ENCODE results near the gene GJC2. TPM values are rescaled to one million over a fixed set of nuclear protein-coding genes. Genes with fewer than 3 reads are reported as not detected.

The GJC2 gene
- total and polyA plus RNA-seq, 10 of the 15 experiments (the other 5 are each of a cell fraction or from before 2014, with no cell fraction given): 0.04 to 0.44 (median 0.07) TPM; not detected in 4

- Histone ChIP-seq H3K9me3 (replicated peaks; ENCODE audit: control insufficient read depth, insufficient read depth, low read length) (no peaks in the 10 kb centered on the region), H2AFZ (ENCODE audit: control insufficient read depth, low read depth, low read length) (no peak overlapping the region), H3K27ac (ENCODE audit: control insufficient read depth, insufficient read depth) (peak overlapping the region; percentile 96), H3K36me3 (ENCODE audit: control insufficient read depth in 2 of 2, insufficient read depth in 2 of 2, low read length in 1 of 2) (peaks cover 4 to 8% of the 10 kb centered on the region in 2 experiments; a peak in 3 of 4 replicates), H3K4me2 (ENCODE audit: control insufficient read depth, insufficient read depth) (peak overlapping the region; percentile 86), H3K4me3 (peak overlapping the region; percentile 85), H3K27me3 (replicated peaks in 1 of 2; ENCODE audit: control insufficient read depth in 2 of 2, insufficient read depth in 2 of 2, low read length in 1 of 2) (no peaks in the 10 kb centered on the region), H3K79me2 (ENCODE audit: control insufficient read depth, insufficient read depth, low read length) (peaks cover 53% of the 10 kb centered on the region), H3K4me1 (ENCODE audit: control insufficient read depth, insufficient read depth, low read length) (peaks cover 17% of the 10 kb centered on the region), H4K20me1 (ENCODE audit: control insufficient read depth, insufficient read depth) (peaks cover 6% of the 10 kb centered on the region; the same call in 1 of the 2 replicates), H3K9ac (ENCODE audit: control insufficient read depth, insufficient read depth, low read length) (peak overlapping the region; percentile 95)
- ATAC-seq (peak; percentile 8; the same call in 2 of the 3 replicates), FAIRE-seq (no peak), DNase-seq (ENCODE audit: low read depth, low spot score) (no peak)
- 0 out of 2 replicates have a peak, but pooled peaks have one; percentile 26 for TF ChIP-seq HCFC1 (IDR thresholded peaks at IDR 0.05; ENCODE audit: low read length)
- TF ChIP-seq NR2C2 (IDR thresholded peaks at IDR 0.05; ENCODE audit: borderline replicate concordance, control insufficient read depth, insufficient read length, low read depth): no peak
- 0 out of 2 replicates have a peak, but pooled peaks have one; percentile 40 for TF ChIP-seq SIN3A (IDR thresholded peaks at IDR 0.05; ENCODE audit: low read depth, low read length)
- 0 out of 2 replicates have a peak, but pooled peaks have one; percentile 15 for TF ChIP-seq EED (IDR thresholded peaks at IDR 0.05; ENCODE audit: low read depth)
- peak; percentile 42; the same call in 1 of the 2 replicates for TF ChIP-seq POLR2A (IDR thresholded peaks at IDR 0.05; ENCODE audit: low read depth, low read length)
- BruUV-seq (replicated peaks): no TSS peak
- SMC1A ChIA-PET (ENCODE audit: uncharacterized antibody, unreplicated experiment): no interaction called here
- CTCF ChIA-PET: interaction anchor here (2.4 kb wide), 1 partner anchor 24 kb away, joined by 18 read pairs; the partner anchor contains the start of gene IBA57
- POLR2A ChIA-PET: interaction anchor here (0.5 to 5.6 kb wide), 4 partner anchors 20 to 190 kb away, joined by 3 to 43 read pairs (median 3); partner anchors contain the start of gene IBA57
- in situ Hi-C loops (cut with MboI): no loop called here
- RAD21 ChIA-PET (ENCODE audit: unreplicated experiment): interaction anchor here (1.2 kb wide), 1 partner anchor 25 kb away, joined by 5 read pairs; no protein-coding TSS in a partner anchor
- 31% methylated on average over 27 of the region's 27 CpGs for WGBS (ENCODE audit: insufficient coverage, insufficient replicate concordance, low lambda C conversion rate, missing lambda C conversion rate)
- intact Hi-C loops (cut with micrococcal nuclease; ENCODE audit: unreplicated experiment): loop anchor here (2.0 kb wide), 2 partner anchors 33 to 59 kb away; partner anchors contain the start of genes ARF1 and MRPL55
These were observed 8.3 kb upstream of the GJC2 start for GRCh38 chr1:228141226-228142044.
